ENCODE results near the gene BPTF.
"Not testable (repeated sequence)": the region's sequence is repeated elsewhere in the genome, so short reads cannot be mapped to it uniquely, and the experiment has no call there.

The BPTF gene

DNA sequence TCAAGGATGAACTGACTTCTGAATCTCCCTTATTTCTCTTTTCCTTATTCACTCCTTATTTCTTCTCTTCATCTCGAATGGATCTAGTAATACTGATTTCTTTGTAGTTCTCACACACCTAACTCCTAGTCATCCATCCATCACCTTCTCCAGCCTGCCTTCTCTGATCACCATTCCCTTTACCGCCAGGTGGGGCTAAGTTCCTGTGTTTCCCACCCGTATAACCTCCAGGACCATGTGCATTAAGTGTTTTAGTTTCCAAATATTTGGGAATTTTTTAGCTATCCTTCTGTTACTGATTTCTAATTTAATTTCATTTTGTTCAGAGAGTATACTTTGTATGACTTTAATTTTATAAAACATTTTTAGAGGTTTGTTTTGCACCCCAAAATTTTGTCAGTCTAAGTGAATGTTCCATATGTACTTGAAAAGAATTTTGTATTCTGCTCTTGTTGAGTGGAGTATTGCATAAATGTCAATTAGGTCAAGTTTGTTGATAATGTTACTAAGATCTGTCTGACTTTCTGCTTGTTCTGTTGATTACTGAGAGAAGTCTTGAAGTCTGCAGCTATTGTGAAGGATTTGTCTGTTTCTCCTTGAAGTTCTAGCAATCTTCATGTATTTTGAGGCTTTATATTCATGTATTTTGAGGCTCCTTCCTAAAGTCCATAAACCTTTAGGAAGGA lies 8.8 kb downstream of the BPTF start:
- no peak for DNase-seq

DNA sequence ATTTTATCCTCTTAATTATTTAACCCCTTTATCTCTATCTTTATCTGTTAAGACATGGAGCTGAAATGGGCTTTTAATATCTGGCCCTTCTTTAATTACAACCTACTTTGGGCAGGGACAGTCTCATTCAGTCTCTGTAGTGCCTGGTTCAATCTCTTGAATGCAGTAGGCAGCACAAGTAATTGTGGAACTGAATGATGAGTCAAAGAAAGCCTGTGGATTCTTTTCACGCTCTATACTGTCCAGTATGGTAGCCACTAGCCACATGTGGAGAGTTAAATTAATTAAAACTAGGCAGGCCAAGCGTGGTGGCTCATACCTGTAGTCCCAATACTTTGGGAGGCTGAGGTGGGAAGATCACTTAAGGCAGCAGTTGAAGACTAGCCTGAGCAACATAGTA lies 9.3 kb downstream of the BPTF start:
- DNase-seq = no peak

DNA sequence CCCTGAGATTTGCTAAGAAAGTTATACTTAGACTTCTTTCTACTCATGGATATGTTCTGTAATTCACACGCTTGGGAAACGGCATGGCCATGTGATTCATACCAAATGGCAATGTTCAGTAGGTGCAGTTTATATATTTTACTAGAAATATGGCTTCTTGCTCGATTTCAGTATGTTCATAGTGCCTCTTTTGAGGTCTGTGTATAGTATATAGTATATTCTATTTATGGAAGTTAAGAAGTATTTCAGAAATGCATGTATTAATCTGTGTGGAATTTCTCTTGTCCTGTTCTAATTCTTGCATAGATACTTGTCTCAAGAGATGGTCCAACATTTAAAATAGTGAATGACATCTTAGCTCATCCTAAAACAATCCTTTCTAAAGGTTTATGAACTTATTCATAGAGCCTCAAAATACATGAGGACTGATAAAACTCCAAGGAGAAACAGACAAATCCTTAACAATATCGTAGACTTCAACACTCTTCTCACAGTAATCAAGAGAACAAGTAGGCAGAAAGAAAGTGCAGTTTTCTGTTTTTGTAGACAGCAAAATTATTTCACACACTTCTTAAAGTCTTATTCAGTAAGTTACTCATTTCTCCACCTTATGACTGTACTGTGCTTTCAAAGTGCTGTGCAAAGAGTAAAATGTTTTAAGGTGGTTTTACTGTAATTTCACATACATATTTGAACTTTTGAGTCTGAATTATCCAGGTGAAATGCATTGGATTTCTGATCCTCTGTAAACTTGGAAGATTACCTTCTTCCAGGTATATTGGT lies 11.1 kb downstream of the BPTF start:
- DNase-seq = no peak

DNA sequence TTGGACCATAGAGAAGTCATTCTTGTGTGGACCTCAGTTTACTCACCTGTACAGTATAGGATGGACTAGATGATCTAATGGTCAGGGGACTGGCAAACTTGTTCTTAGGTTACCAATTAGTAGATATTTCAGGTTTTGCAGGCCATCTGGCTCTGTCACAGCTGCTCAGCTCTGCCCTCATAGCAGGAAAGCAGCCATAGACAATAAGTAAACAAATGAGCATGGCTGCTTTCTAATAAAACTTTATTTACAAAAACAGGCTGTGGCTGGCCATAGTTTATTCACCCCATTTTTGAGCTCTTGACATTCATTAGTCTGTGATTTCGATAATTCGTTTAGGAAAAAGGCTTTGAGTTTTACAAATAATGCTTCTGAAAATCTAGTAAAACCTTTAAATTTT lies 12.7 kb downstream of the BPTF start:
- DNase-seq = no peak

DNA sequence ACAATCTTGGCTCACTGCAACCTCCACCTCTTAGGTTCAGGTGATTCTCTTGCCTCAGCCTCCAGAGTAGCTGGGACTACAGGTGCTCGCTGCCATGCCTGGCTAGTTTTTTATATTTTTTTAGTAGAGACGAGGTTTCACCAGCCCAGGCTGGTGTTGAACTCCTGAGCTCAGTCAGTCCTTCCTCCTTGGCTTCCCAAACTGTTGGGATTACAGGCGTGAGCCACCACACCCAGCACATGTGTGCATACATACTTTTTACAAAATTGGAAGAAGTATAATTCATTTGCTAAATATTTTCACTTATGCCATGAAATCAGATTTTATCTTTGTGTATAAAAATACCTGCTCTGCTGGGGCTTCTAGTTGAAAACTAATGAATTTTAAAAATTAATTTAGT lies 13.2 kb downstream of the BPTF start:
- no peak for DNase-seq

DNA sequence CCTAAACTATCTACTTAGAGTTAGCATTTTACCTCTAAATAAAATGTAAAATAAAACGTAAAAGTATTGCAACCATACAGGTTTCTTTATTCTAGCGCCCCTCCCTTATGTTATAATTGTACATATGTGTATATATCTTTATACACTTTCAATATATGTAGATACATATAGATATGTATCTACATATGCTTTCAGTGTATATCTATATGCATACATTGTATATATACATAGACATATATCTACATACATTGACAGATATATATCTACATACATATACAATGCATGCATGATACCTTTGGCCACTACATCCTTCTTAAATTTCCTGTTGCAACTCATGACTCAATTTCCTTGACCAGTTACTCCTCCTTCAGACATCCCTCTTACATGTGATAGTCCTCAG lies 16.7 kb downstream of the BPTF start:
- DNase-seq = no peak

DNA sequence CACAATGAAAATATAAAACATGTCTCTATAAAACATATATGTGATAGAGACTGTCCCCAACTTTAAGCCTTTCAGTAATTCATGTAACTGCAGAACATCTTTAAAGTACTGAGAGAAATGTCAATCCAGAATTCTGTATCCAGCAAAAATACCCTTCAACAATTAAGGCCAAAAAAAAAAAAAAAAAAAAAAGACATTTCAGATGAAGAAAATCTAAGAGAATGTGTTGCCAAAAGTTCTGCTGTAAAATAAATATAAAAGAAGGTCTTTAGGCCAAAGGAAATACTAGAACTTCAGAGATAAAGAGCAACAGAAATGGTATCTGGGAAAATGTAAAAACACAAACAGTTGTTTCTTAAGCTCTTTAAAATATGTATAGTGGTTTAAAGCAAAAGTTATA lies 17.3 kb downstream of the BPTF start:
- no peak for DNase-seq

DNA sequence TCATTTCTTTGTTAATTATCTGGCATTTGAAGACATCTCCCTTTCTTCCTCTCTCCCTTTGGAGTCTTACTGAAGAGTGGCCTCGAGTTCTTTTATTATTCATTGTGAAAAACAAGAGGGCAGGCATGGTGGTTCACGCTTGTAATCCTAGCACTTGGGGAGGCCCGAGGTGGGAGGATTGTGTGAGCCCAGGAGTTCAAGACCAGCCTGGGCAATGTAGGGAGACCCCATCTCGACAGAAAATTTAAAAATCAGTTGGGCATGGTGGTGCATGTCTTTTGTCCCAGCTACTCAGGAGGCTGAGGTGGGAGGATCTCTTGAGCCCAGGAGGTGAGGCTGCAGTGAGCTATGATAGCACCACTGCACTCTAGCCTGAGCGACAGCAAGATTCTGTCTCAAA lies 20.1 kb downstream of the BPTF start:
- DNase-seq = no peak

DNA sequence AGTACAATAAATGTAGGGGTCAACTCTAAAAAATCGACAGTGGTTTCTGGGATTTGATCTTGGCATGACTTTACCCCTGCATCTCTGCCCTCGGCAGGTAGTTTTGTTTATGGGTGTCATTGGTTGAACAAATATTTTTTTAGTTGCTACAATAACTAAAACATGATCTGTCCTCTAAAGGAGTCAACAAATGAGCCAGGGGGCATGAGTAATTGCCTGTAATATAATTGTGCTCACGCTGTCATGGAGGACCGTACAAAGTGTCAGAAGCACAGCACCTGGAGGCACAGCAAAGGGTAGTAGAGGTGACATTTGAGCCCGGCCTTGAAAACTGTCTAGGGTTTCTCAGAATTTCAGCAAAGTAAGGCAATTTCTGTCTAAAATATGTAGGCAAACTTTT lies 22.9 kb downstream of the BPTF start:
- DNase-seq = not testable (repeated sequence)

DNA sequence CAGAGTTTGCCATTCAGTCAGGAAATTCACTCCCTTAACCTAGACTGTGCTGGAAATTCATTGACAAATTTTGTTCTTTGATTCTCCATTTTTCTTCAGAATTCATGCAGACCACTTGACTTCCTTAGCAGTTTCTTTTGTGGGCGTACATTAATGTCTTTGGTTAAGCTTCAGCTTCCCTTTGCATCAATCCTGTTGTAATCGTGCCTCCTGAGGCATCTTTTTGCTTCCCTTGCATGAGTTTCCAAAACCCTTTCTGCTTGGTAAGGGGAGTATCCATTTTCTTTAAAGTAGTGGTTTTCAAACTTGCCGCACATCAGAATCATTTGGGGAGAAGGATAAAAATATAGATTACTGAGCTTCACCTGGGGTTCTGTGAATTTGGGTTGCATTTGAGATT lies 23.5 kb downstream of the BPTF start:
- DNase-seq = not testable (repeated sequence)

DNA sequence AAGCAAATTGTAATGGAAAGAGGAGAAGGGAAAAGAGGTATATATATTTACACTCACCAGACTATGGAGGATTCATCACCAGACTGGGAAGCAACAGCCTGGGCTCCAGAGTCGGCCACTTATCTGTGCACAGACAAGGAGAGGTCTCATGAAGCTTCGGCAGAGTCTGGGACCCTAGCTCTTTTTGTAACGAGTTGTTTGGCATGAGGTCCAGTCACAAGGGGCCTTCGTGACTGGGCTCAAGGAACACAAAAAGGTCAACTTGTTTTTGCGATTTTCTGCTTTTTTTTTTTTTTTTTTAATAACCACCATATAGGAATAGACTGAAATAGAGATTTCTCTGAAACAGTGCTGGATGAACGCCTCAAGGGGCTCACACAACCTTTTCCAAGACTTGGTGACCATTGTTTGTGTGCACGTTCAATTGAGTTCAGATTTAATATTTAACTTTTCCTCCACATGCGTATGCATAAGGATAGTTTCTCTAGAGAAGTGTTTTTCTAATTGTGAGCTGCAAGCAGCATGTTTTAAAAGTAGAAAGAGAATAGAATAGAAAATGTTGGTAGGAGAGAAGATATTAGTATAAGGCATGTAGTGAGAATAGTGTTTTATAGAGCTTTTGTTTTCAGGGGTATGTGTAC lies 25.8 kb downstream of the BPTF start:
- DNase-seq = no peak

DNA sequence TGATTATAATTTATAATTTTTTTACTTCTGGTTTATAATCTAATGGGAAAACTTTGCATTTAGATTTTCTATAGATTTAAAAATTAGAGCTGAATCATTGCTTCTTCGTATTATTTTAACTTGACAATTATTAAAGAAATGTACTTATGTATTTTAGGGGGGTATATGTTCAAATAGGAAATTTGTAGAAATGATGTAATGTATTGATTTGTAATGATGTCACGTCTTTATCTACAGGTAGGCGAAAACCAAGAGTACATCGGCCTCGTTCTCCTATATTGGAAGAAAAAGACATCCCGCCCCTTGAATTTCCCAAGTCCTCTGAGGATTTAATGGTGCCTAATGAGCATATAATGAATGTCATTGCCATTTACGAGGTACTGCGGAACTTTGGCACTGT lies 28.4 kb downstream of the BPTF start:
- no peak for DNase-seq

DNA sequence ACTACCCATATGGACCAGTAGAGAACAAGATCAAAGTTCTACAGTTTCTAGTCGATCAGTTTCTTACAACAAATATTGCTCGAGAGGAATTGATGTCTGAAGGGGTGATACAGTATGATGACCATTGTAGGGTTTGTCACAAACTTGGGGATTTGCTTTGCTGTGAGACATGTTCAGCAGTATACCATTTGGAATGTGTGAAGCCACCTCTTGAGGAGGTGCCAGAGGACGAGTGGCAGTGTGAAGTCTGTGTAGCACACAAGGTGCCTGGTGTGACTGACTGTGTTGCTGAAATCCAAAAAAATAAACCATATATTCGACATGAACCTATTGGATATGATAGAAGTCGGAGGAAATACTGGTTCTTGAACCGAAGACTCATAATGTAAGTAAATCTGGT lies 29.1 kb downstream of the BPTF start:
- DNase-seq = no peak

DNA sequence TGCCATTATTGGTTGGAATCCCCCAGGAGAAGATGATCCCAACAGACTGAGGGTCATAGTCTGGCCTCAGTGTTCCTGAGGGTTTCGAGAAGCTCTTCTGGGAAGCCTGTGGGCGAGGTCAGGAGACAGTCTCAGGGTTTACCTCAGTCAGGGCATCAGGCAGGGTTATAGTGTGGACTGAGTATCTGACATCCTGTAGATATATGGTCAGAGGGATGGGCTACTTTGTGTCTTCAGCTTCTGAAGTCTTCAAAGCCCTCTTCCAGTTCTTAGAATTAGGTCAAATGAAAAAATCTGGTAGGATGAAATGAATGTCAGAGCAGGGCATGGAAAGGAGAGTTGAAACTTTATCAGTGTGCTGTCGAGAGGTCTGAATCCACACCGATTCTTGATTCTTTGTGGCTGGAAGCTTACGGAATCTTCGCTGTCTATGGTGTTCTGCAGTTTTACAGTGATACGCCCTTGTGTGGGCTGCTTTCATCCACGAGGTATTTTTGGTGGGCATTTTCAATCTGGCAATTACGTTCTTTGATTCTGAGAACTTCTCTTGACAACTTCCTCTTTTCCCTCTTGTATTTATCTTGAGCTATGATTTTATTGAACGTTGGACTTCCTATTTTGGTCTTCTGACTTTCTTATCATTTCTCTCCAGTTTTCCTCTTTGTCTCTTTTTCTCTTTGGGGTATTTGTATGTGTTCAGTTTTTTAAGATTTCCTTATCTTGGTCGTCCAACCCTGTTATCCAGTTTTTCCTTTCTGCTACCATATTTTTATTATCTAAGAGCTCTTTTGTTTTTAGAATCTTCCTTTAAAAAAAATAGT lies 30.4 kb downstream of the BPTF start:
- DNase-seq = no peak

DNA sequence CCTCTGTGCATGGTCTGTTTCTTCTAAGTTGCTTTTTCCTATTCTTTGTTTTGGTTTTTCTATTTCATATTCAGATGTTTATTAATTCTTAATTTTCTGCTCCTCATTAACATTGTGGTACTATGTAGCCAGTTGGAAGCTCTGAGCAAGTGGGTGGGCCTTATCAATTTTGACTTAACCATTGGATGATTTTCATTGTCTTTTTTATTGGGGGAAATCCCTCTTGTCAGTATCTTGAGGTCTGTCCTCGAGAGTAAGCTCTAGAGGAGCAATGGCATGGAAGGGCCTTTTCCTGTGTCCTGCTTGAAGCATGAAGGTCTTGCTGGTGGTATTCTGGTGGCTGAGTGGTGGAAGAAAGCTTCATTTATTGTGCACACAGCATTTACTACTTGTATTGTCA lies 31.1 kb downstream of the BPTF start:
- not testable (repeated sequence) for DNase-seq

DNA sequence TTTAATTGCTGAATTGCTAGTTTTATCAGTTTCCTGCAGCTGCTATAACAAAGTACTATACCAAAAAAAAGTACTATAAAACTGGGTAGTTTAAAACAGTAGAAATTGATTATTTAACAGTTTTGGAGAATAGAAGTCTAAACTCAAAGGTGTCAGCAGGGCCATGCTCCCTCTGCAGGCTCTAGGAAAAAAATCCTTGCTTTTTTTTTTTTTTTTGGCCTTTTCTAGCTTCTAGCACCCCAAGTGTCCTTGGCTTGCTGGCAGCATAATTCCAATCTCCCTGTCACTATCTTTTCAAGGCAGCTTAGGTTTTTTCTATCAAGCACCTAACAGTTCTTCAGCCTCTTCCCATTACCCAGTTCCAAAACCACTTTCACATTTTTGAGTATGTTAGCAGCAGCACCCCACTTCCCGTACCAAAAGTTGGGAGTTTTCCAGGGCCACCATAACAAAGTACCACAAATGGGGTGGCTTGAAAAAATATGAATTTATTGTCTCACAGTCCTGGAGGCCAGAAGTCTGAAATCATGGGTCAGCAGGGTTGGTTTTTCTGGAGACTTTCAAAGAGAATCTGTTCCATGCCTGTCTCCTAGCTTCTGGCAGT lies 37.4 kb downstream of the BPTF start:
- DNase-seq = no peak

DNA sequence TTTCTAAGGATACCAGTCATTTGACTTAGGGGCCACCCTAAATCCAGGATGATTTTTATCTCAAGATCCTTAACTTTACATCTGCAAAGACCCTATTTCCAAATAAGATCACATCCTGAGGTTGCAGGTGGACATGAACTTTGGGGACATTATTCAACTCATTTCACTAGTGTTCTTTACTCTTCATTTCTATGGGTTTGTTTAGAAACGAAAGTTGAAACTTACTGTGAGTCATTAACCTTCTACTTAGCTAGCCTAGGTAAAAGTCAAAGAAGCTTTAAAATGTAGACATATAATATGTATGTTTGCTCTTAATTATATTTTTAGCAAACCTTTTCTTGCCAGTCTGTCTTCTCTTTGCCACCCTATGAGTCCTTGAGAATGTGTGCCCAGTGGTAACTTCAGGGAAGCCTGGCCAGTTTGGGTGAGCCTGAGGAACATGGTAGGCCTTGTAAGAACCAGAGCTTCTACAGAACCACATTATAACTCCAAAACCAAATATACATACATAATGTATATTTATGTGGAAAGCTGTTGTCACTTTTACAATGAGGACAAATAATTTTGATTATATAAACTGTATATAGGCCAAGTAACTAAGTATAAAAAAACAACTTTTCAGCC lies 38.4 kb downstream of the BPTF start:
- no peak for DNase-seq

DNA sequence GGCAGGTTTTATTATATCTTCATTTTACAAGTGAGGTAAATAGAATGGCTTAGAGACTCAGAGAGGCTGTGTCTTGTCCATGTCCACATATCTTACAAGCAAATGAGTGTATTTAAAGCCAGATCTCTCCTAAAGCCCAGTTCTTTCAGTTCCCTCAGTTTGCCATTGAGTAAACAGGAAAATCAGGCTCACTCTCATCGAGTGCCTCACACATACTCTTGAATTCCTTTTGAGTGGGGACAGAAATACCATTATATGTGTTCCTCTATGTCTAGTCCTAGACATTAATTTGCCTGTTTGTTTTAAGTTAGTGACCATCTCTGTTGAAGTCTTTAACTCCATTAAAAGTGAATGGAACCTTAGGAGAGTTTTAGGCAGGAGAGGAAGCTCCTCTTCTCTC lies 40.1 kb downstream of the BPTF start:
- DNase-seq = no peak

DNA sequence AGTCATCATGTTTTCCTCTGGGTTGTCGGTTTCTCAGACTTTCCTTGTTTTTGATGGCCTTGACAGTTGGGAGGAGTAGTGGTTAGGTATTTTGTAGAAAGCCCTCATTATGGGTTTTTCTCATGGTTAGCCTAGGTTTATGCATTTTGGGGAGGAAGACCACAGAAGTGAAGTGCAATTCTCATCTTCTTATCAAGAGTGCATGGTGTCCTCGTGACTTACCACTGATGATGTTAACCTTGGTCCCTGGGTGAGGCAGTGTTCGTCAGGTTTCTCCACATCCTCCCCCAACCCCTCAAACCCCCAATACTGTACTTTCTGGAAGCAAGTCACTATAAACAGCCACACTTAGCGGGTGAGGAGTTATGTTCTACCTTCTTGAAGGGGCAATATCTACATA lies 42.3 kb downstream of the BPTF start:
- no peak for DNase-seq

DNA sequence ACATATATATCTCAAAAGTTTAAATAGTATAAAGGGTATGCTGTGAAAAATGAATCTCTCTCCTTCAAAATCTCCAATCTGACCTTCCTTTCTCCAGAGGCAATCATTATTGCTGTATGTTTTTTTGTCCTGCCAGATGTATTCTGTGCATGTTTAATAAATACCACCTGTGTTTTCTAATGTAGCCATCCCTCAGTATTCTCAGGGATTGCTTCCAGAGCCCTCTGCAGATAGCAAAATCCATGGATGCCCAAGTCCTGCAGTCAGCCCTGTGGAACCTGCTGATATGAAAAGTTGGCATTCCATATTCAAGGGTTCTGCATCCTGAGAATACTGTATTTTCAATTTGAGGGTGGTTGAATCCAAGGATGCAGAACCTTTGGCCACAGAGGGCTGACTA lies 42.9 kb downstream of the BPTF start:
- no peak for DNase-seq

DNA sequence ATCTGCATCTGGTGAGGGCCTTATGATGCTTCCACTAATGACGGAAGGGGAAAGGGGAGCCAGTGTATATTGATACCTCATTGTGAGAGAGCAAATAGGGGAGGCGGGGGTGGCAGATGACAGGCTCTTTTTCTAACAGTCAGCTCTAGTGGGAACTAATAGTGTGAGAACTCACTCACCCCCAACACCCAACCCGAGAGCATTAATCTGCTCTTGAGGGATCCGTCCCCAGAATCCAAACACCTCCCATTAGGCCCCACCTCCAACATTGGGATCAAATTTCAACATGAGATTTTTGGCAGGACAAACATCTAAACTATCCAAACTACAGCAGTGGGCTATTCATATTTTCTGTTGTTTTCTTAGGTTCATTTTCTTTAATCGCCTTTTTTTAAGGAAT lies 54.4 kb downstream of the BPTF start:
- DNase-seq = no peak

DNA sequence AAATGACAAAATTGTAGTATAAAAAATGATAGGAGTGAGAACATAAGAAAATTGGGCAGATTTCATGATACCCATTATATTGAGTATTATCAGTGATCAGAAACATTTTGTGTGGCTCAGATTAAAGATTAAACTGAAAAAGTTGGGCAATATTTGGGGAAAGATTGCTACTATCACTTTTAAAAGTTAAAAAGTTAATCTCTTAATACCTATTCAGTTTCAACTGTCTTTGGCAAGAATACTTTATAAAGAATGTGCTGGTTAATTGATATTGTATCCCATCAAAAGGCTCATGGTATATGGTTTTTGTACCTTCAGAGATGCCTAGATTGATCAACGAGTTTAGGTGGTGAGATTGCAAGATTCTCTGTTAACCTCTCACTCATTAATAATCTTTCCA lies 55.8 kb downstream of the BPTF start:
- no peak for DNase-seq

DNA sequence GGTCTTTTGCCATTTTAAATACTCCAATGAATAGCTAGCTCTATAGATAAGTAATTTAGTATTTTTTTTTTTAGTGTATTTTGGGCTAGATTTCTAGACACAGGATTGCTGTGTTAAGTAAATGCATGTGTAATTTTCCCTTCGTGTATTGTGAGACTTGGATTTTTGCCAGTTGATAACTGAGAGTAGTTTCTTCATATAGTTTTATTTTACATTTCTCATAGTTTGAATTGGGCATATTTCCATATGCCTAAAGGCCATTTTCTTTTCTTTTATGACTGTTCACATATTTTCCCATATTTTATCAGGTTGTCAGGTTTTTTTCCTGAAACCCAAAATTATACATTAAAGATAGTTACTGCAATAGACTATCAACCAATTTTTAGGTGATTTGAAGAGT lies 59.4 kb downstream of the BPTF start:
- no peak for DNase-seq

All from activated CD4-positive, alpha-beta T cell treated with anti-CD3 and anti-CD28 coated beads, Interleukin-2, amount 50 U/mL, for 4 hours (primary cell).